Keratinocyte (primary cell): ENCODE data around the gene NOS1AP. TPM values are rescaled to one million over a fixed set of nuclear protein-coding genes. Genes with fewer than 3 reads are reported as not detected.

Source experiments
- DNase-seq: peaks from one replicate; pipeline ENCODE4 v3.0.0-alpha.2; 2011; ENCODE audit warnings: low read depth, missing footprints, low spot score
- FAIRE-seq: peaks from 2 replicates; lab custom pipeline; 2011; peaks lifted over from hg19 to GRCh38; lab: Jason Lieb, UNC
- H2AFZ ChIP-seq: 2 replicates; pipeline ENCODE4 v1.6.0; 2012; ENCODE audit warnings: low read length, control low read depth, inconsistent platforms; ENCODE audit not compliant: control insufficient read depth
- H3K27ac ChIP-seq: 2 replicates; pipeline ENCODE4 v1.5.1; 2011; ENCODE audit warnings: low read length; ENCODE audit not compliant: control insufficient read depth, insufficient read depth
- H3K27me3 ChIP-seq: 3 replicates; pipeline ENCODE4 v1.6.0; 2011; ENCODE audit warnings: low read length; ENCODE audit not compliant: control insufficient read depth, insufficient read depth; ENCODE audit errors: extremely low read depth
- H3K36me3 ChIP-seq, 2 experiments: 2 replicates in 1 of 2; 3 replicates in 1 of 2; pipeline ENCODE4 v1.5.1; 2011; ENCODE audit warnings: low read length in 2 of 2, mild to moderate bottlenecking in 1 of 2; ENCODE audit not compliant: control insufficient read depth in 2 of 2, insufficient read depth in 2 of 2; ENCODE audit errors: extremely low read depth in 1 of 2
- H3K4me1 ChIP-seq: 3 replicates; pipeline ENCODE4 v1.5.1; 2011; ENCODE audit warnings: low read length; ENCODE audit not compliant: control insufficient read depth, insufficient read depth; ENCODE audit errors: extremely low read depth
- H3K4me2 ChIP-seq: 3 replicates; pipeline ENCODE4 v1.6.0; 2011; ENCODE audit warnings: low read depth, low read length; ENCODE audit not compliant: control insufficient read depth, insufficient read depth; ENCODE audit errors: extremely low read depth
- H3K4me3 ChIP-seq, 3 experiments: fragments of 200-600 bp in 1 of 3; sonication (generic) in 1 of 3; 2 replicates in 2 of 3; 3 replicates in 1 of 3; pipeline ENCODE4 v1.5.1; 2011 to 2016; ENCODE audit warnings: low read length in 3 of 3, mild to moderate bottlenecking in 3 of 3, control low read depth in 2 of 3, inconsistent platforms in 1 of 3, low read depth in 1 of 3, mixed read lengths in 1 of 3, mixed run types in 1 of 3, moderate library complexity in 1 of 3; ENCODE audit not compliant: control insufficient read depth in 2 of 3, insufficient read depth in 2 of 3; ENCODE audit errors: extremely low read depth in 1 of 3
- H3K79me2 ChIP-seq: 2 replicates; pipeline ENCODE4 v1.6.0; 2012; ENCODE audit warnings: low read length; ENCODE audit not compliant: control insufficient read depth, insufficient read depth
- H3K9ac ChIP-seq: 3 replicates; pipeline ENCODE4 v1.6.0; 2011; ENCODE audit warnings: low read length; ENCODE audit not compliant: control insufficient read depth, insufficient read depth; ENCODE audit errors: extremely low read depth
- H3K9me1 ChIP-seq: 3 replicates; pipeline ENCODE4 v1.6.0; 2011; ENCODE audit warnings: low read length; ENCODE audit not compliant: control insufficient read depth, insufficient read depth; ENCODE audit errors: extremely low read depth
- H3K9me3 ChIP-seq: 2 replicates; pipeline ENCODE4 v1.5.1; 2012; ENCODE audit warnings: low read depth, low read length; ENCODE audit not compliant: control insufficient read depth
- H4K20me1 ChIP-seq: 3 replicates; pipeline ENCODE4 v1.6.0; 2011; ENCODE audit warnings: low read length; ENCODE audit not compliant: control insufficient read depth, insufficient read depth; ENCODE audit errors: extremely low read depth
- CTCF ChIP-seq, 3 experiments: IDR thresholded peaks in 1 of 3; conservative IDR thresholded peaks in 1 of 3; optimal IDR thresholded peaks in 1 of 3; 2 replicates in 2 of 3; 3 replicates in 1 of 3; pipeline versions ENCODE3 to v1.5.1; 2011; ENCODE audit warnings: low read length in 3 of 3, mild to moderate bottlenecking in 3 of 3, moderate library complexity in 2 of 3, control low read depth in 1 of 3, inconsistent platforms in 1 of 3; ENCODE audit not compliant: insufficient read depth in 2 of 3; ENCODE audit errors: extremely low read depth in 1 of 3
- EZH2 ChIP-seq: IDR thresholded peaks from one replicate; pipeline ENCODE4 v1.6.1; 2012; ENCODE audit warnings: inconsistent platforms, mild to moderate bottlenecking, low read length, moderate library complexity
- dilution Hi-C: fragments of 300-500 bp; cut with MboI; formaldehyde crosslinking; loops from one replicate; pipeline ENCODE4 v1.7.0; 2020; ENCODE audit warnings: low sequenced_read_pairs; ENCODE audit not compliant: extremely low pct_ligation_motif_present
- polyA plus RNA-seq, 5 experiments: library from polyadenylated mRNA; depleted of rRNA in 3 of 5; stranded (reverse) in 3 of 5; stranded (forward) in 1 of 5; unstranded in 1 of 5; fragments of >200 nt; gene quantifications; 1 replicate in 1 of 5; 2 replicates in 3 of 5; 3 replicates in 1 of 5; pipeline versions ENCODE4 v1.2.1 to v1.2.3, GENCODE V29; 2011 to 2012; ENCODE audit warnings: missing spikeins in 2 of 5, low read depth in 1 of 5, low replicate concordance in 1 of 5

Gene NOS1AP
- polyA plus RNA-seq, 1 donor (not counting 4 experiments of a cell fraction or from before 2014, with no cell fraction given), result not detected

GRCh38 chr1:162242804-162243203 is 173.3 kb downstream of the NOS1AP start:
- H3K9me1 ChIP-seq, result no peaks in the 10 kb centered on the region
- no peak overlapping the region for H3K9ac ChIP-seq
- no peak overlapping the region for H3K4me2 ChIP-seq
- no peak overlapping the region for H3K27ac ChIP-seq
- no peak overlapping the region for H3K4me3 ChIP-seq
- H3K27me3 ChIP-seq, result no peaks in the 10 kb centered on the region
- no peaks in the 10 kb centered on the region for H3K36me3 ChIP-seq
- DNase-seq, result no peak
- FAIRE-seq, result no peak
- no peaks in the 10 kb centered on the region for H3K79me2 ChIP-seq
- H4K20me1 ChIP-seq, result no peaks in the 10 kb centered on the region
- H3K4me1 ChIP-seq, result peaks cover 3% of the 10 kb centered on the region
- dilution Hi-C loops, result no loop called here
- H2AFZ ChIP-seq, result no peak overlapping the region
- H3K9me3 ChIP-seq, result no peaks in the 10 kb centered on the region
- TF ChIP-seq EZH2, result no peak
- TF ChIP-seq CTCF (optimal IDR thresholded peaks at IDR 0.05 in 1 of 3, IDR thresholded peaks at IDR 0.05 in 1 of 3, conservative IDR thresholded peaks at IDR 0.05 in 1 of 3; ENCODE audit: extremely low read depth in 1 of 3, insufficient read depth in 2 of 3, low read length in 3 of 3), result no peak

- H3K27ac ChIP-seq, result no peak overlapping the region
- dilution Hi-C loops, result no loop called here
- no peak for FAIRE-seq
- H3K9me3 ChIP-seq, result no peaks in the 10 kb centered on the region
- no peaks in the 10 kb centered on the region for H4K20me1 ChIP-seq
- H3K9ac ChIP-seq, result no peak overlapping the region
- H3K4me1 ChIP-seq, result no peaks in the 10 kb centered on the region
- H2AFZ ChIP-seq, result no peak overlapping the region
- H3K4me3 ChIP-seq, result no peak overlapping the region
- no peak for TF ChIP-seq EZH2
- no peak for DNase-seq
- no peaks in the 10 kb centered on the region for H3K27me3 ChIP-seq
- H3K9me1 ChIP-seq, result no peaks in the 10 kb centered on the region
- no peaks in the 10 kb centered on the region for H3K36me3 ChIP-seq
- H3K79me2 ChIP-seq, result no peaks in the 10 kb centered on the region
- H3K4me2 ChIP-seq, result no peak overlapping the region
These were observed 179.5 kb downstream of the NOS1AP start for GRCh38 chr1:162248854-162249535.
